Osteocyte (in vitro differentiated cells): ENCODE results near the gene ARHGEF3. TPM values are rescaled to one million over a fixed set of nuclear protein-coding genes. Genes with fewer than 3 reads are reported as not detected.

Source experiments
- DNase-seq: peaks from one replicate; pipeline ENCODE4 v3.0.0; 2021; ENCODE audit warnings: mixed read lengths; ENCODE audit not compliant: unreplicated experiment; ENCODE audit errors: extremely low spot score
- H3K27ac Mint-ChIP-seq: one replicate; pipeline ENCODE4 v1.8.0; 2021; ENCODE audit warnings: mild to moderate bottlenecking, mixed read lengths; ENCODE audit not compliant: unreplicated experiment
- H3K27me3 Mint-ChIP-seq: one replicate; pipeline ENCODE4 v1.8.0; 2021; ENCODE audit warnings: mixed read lengths; ENCODE audit not compliant: unreplicated experiment
- H3K36me3 Mint-ChIP-seq: one replicate; pipeline ENCODE4 v1.8.0; 2021; ENCODE audit warnings: mixed read lengths; ENCODE audit not compliant: unreplicated experiment
- H3K4me1 Mint-ChIP-seq: one replicate; pipeline ENCODE4 v1.8.0; 2021; ENCODE audit warnings: mixed read lengths; ENCODE audit not compliant: unreplicated experiment
- H3K4me3 Mint-ChIP-seq: one replicate; pipeline ENCODE4 v1.8.0; 2021; ENCODE audit warnings: mild to moderate bottlenecking, moderate library complexity, mixed read lengths; ENCODE audit not compliant: unreplicated experiment
- H3K9me3 Mint-ChIP-seq: one replicate; pipeline ENCODE4 v1.8.0; 2021; ENCODE audit warnings: mixed read lengths; ENCODE audit not compliant: unreplicated experiment
- CTCF ChIP-seq: fragments of 200-600 bp; sonication (generic); IDR thresholded peaks from 2 replicates; pipeline ENCODE4 v1.5.0; 2021; ENCODE audit warnings: antibody characterized with exemption, mild to moderate bottlenecking, moderate library complexity
- total RNA-seq: library from RNA; stranded (reverse); gene quantifications from 2 replicates; pipeline ENCODE4 v1.2.1, GENCODE V29; 2021

Gene ARHGEF3
- total RNA-seq, 1 donor from 2014 or later: 2.5 TPM

GRCh38 chr3:56806407-56806806 is 4.7 kb upstream of the ARHGEF3 start:
- no peak for TF ChIP-seq CTCF
- peaks cover 12% of the 10 kb centered on the region for H3K27me3 Mint-ChIP-seq
- peaks cover 9% of the 10 kb centered on the region for H3K4me1 Mint-ChIP-seq
- no peaks in the 10 kb centered on the region for H3K9me3 Mint-ChIP-seq
- no peak for DNase-seq
- no peaks in the 10 kb centered on the region for H3K36me3 Mint-ChIP-seq
- H3K27ac Mint-ChIP-seq: no peak overlapping the region
- H3K4me3 Mint-ChIP-seq: no peak overlapping the region

- no peak overlapping the region for H3K4me3 Mint-ChIP-seq
These were observed 1.0 kb upstream of the ARHGEF3 start for GRCh38 chr3:56802790-56803189.

GRCh38 chr3:56802378-56802745 is 613 bp upstream of the ARHGEF3 start:
- Mint-ChIP-seq H3K9me3 (no peaks in the 10 kb centered on the region), H3K36me3 (no peaks in the 10 kb centered on the region), H3K4me1 (peaks cover 12% of the 10 kb centered on the region), H3K27me3 (peaks cover 5% of the 10 kb centered on the region), H3K4me3 (peak overlapping the region; percentile 65), H3K27ac (no peak overlapping the region)
- DNase-seq: no peak
- TF ChIP-seq CTCF: no peak

More at GRCh38 chr3:56802790-56803189, 1.0 kb upstream of the ARHGEF3 start:
- peaks cover 12% of the 10 kb centered on the region for H3K4me1 Mint-ChIP-seq
- no peak overlapping the region for H3K27ac Mint-ChIP-seq
- H3K27me3 Mint-ChIP-seq: peaks cover 5% of the 10 kb centered on the region
- no peaks in the 10 kb centered on the region for H3K9me3 Mint-ChIP-seq
- TF ChIP-seq CTCF: no peak
- DNase-seq: no peak
- H3K36me3 Mint-ChIP-seq: no peaks in the 10 kb centered on the region

GRCh38 chr3:56800832-56801661 is 702 bp downstream of the ARHGEF3 start:
- Mint-ChIP-seq H3K4me1 (peaks cover 12% of the 10 kb centered on the region), H3K27ac (no peak overlapping the region), H3K36me3 (no peaks in the 10 kb centered on the region), H3K4me3 (peak overlapping the region; percentile 77), H3K9me3 (no peaks in the 10 kb centered on the region), H3K27me3 (peaks cover 5% of the 10 kb centered on the region)
- no peak for DNase-seq
- TF ChIP-seq CTCF: no peak

GRCh38 chr3:56800130-56800831 is 1.5 kb downstream of the ARHGEF3 start:
- H3K27ac Mint-ChIP-seq: no peak overlapping the region
- H3K27me3 Mint-ChIP-seq: peaks cover 5% of the 10 kb centered on the region
- TF ChIP-seq CTCF: no peak
- no peaks in the 10 kb centered on the region for H3K36me3 Mint-ChIP-seq
- peaks cover 12% of the 10 kb centered on the region for H3K4me1 Mint-ChIP-seq
- H3K9me3 Mint-ChIP-seq: no peaks in the 10 kb centered on the region
- DNase-seq: no peak
- H3K4me3 Mint-ChIP-seq: peak overlapping the region; percentile 77
